ENCODE measurements around the gene RDH5.

Gene RDH5

DNA sequence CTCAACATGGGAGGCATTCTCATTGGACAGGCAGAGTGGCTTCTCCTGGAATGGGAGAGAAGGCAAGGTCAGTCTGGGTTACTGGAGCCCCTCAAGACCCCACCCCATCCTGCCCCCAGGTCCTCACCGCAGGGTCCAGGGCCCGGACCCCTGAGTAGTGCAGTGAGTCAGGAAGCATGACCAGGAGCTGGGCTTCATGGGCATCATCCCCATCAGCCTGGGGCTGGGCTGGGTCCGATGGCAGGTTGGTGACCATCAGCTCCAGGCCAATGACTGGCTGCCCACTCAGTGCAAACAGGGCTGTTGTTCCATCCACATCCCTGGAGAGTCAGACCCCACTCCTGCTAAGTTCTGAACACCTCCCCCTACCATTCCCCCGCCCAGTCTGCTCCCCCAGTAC is 25.5 kb upstream of the RDH5 start:
- no peak for DNase-seq
- intact Hi-C loops (cut with DNase I), result no loop called here

DNA sequence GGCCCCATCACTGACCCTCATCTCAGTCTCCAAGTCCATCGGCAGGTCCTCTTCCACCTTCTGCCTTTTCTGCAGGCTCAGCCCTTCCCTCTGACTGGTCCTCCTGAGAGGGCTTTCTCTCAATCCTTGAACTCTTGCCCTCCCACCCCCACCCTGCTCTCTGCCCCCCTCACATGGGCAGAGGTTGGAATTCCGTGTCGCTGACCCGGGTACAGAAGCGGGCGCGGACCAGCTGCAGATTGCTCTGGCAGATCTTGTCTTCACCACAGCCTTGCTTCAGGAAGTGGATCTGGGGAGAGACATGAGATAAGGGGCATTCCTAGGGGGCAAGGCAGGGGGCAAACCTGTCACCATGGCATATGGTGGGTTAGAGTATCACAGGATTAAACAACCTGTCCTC is 24.8 kb upstream of the RDH5 start:
- intact Hi-C loops (cut with DNase I), result no loop called here
- DNase-seq, result no peak

DNA sequence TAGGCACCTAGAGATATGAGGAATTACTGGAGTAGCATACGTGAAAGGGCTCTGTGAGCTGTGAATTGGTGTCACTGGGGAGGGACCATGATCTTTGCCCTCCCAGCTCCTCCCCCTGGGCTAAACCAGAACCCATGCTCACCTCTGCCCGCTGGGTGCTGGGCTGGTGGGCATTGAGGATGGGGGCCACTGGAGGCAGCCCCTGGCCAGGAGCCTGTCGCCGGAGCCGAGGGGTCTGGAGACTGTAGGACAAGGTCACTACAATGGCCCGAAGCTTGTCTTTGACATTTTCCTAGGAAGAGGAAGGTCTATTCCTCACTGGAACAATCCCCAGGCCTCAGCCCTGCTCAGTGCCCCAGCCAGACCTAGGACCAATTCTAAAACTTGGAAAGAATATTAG is 24.1 kb upstream of the RDH5 start:
- intact Hi-C loops (cut with DNase I), result no loop called here
- no peak for DNase-seq

DNA sequence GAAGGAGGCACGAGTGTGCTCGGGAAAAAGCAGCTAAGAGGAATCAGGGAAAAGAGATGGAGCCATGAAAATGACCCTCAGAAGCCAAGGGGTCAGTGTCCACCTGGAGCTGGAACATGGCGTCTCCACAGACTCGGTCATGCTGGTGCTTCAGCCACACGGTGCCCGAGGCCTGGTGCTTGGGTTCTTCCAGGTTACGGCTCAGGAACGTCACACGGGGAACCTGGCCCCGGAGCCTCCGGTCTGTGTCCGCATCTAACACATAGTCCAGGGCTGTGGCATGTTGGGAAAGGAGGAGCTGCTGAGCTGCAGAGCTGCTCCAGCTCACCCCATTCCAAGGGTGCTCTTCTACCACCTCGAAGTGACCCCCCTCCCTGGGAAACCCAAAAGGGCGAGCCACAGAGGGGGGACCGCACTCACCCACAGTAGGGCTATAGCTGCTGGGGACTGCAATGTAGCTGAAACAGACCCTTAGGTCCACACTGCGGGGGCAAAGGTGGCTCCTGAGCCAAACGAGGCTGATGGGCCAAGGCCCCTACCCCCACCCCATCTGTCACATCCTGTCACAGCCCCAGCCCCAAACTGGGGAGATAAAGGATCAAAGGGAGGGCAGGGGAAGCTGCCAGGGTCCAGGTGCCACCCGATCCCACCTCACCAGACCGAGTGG is 23.3 kb upstream of the RDH5 start:
- peak in 2 of 10 donors; percentile 31 to 52 for DNase-seq
- intact Hi-C loops (cut with DNase I), result no loop called here

DNA sequence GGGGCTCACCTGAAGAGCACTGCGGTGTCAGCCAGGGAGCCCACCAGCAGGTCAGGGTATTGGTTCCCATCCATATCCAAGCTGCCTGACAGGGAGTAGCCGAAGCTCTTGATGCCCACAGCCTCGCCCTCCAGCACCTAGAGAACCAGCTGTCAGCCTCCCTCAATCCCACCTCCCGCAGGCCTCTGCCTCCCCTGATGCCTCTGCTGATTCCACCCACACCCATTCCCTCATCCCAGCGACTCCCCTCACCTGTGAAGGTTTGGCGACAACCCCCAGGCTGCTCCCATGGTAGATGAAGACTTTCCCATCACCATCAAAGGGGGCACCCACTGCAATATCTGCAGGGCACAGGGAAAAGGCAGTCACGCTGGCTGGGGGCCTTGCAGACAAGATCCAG is 22.5 kb upstream of the RDH5 start:
- DNase-seq, result peak in 1 of 10 donors; percentile 35
- intact Hi-C loops (cut with DNase I), result no loop called here

DNA sequence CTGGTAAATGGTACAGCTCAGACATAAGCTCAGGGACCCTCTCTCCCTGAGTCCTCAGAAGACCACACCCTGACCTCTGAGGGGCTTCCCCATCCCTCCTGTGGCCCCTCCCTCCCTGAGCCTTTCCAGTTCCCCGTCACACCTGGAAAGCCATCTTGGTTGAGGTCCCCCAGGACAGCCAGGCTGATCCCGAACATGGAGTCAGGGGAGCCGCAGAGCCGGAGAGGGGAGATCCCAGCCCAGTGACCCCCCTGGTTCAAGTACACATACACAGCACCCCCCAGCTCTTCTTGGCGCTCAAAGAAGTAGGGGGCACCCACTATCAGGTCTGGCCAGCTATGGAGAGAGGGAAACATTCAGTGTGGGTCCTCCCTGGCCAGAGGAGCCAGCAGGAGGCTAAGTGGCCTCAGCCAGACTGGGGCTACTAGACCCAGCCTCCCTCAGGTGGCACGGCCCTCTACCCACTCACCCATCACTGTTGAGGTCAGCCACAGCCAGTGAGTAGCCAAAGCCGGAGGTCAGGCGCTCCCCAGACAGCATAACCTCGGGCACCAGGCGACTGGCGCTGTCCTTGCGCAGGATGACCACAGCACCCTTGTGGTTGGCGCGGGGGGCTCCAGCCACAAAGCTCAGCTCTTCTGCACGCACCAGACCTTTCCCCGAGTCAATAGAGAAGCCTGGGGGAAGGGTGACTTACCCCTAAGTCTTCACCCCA is 21.8 kb upstream of the RDH5 start:
- intact Hi-C loops (cut with DNase I), result no loop called here
- peak in 2 of 10 donors; percentile 55 to 58 for DNase-seq

DNA sequence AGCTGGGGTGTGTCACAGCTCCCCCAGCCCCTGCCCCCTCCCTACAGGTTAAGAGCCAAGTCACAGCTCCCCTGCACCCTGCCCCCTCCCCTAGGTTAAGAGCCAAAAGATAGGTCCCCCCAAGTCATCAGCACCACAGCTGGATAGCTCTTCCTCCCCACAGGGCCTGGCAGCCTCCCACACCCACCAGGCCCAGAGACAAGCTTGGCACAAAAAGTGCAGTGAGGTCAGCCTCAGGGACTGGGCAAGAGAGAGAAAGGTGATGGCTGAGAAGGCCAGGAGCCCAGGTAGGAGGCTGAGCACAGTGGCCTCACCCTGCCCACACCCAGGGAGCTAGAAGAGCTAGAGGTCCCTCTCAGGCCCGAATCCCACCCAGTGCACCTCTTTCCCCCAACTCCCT is 21.2 kb upstream of the RDH5 start:
- intact Hi-C loops (cut with DNase I), result no loop called here
- DNase-seq, result peak in 2 of 10 donors; percentile 12 to 44

DNA sequence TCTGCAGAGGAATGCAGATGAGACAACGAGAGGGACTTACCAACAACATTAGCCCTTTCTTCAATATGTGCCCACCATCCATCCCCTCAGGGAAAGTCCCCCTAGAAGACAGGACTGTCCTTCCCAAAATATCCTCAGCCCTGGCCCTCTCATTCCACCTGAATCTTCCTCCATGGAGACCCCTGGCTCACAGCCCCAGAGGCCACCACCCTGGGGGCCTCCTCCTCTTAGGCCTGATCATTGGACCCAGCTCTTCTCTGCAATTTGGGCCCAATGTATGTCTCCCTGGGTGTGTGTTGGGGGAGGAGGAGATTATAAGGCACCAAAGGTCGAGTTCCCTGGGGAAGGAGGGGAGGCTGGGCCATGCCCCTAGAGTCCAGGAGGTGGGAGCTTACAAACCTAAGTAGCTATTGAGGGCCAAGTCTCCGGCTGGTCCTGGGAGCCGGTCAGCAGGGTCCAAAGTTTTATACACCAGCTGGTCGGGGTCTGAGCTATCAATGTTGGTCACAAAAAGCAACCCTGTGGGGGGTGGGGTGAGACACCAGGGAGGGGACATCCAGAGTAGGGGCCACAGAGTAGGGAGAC is 20.6 kb upstream of the RDH5 start:
- DNase-seq, result peak in 1 of 10 donors; percentile 71
- intact Hi-C loops (cut with DNase I), result no loop called here

DNA sequence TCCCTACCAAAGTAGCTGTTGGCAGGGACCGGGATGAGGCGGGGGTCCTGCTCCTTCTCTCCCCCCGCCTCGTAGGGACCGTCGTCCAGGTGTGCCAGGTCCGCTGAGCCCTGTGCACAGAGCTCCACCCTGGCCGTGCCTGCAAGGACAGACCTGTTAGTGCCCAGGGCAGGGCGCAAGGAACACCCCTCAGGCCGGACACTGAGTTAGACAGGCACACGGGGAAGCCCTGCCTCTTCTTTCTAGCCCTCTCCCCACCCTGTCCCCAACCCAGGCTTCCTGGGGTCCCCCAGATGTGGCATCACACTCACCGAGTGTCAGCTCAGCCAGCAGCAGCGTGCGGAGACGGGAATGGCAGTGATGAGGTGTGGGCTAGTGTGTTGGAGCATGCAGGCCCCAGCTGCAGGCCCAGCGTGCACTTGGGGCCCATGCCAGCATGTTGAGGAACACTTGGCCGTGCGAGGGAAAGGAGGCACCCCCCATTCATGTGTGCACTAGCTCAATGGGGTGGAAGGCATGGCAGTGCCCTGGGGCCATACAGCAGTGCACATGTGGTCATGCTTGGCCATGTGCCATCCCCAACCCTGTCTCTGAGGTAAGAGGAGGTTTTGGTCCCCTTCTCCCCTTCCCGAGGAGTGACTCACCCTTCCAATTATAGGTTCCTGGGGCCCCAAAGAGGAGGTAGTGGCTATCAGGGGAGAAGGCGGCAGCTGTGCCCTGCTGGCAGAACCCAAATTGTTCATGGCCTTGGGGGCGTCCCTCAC is 19.8 kb upstream of the RDH5 start:
- peak in 2 of 10 donors; percentile 54 to 63 for DNase-seq
- intact Hi-C loops (cut with DNase I), result no loop called here

DNA sequence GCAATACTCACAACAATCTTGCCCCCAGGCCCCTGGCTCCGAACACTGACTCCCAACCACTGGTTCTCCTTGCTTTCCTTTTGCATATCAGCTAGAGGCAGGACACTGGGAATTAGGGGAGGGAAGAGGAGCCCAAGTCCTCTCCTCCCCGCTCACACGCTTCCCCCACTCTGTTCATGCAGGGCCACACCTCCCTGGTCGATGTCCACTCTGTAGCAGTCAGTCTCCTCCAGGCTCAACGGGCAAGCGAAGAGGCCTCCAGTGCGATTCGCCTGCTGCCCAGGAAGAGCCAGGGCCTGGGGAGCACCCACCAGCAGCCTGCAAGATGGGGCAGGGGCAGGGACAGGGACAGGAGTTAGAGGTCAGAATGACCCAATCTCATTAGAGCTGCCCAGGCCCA is 17.3 kb upstream of the RDH5 start:
- intact Hi-C loops (cut with DNase I), result no loop called here
- peak in 2 of 10 donors; percentile 33 to 62 for DNase-seq

DNA sequence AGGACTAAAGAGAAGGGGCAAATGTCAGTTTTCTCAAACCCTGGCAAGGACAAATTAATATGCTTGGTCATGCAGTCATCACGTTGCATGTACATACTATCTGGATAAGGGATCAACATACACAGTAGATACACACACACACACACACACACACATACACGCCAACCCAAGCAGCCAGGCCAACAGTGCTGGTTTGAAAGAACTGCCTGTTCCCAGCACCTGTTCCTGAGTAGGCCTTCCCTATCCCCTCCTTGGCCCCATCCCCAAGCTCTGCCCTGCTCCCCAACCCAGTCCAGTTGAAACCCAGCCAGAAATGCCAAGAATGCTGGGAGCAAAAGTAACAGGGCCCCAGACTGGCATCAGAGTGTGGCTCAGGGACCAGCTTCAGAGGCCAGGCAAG is 16.9 kb upstream of the RDH5 start:
- peak in 1 of 10 donors; percentile 70 for DNase-seq
- intact Hi-C loops (cut with DNase I), result no loop called here

DNA sequence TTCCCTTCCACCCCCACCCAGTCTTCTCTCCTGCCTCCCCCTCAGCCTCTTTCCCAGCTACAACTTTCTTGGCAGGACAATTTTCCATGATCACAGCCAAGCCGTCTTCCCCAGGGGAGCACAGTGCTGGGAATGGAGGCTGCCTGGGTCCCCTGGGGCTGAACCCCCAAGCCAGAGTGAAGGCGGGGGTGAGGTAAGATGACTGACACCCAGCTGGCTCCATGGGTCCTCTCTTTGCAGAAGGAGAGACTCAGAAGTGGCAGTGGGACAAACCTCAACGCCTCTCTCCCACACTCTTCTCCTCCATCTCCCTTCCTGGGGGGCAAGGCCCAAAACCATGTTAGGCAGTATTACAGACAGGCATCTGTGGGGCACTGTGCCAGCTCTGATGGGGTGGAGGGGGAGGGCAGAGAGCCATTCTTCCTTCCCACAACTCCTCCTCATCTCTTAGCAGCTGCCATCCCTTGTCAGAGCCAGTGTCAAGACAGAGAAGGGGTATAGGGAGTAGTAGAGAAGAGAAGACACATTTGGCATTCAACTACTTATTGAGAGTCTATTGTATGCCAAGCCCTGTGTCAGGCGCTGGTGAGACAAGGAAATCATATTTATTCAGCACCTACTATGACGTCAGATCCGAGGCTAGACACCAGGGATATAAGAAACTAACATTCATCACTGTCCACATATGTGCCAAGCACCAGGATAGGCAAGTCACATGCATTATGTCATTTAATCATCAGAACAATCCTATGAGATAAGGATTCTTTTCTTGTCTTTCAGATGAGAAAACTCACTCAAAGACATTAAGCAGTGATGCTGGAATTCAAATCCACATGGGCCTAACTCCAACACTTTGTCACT is 16.1 kb upstream of the RDH5 start:
- intact Hi-C loops (cut with DNase I), result no loop called here
- peak in 1 of 10 donors; percentile 66 for DNase-seq

DNA sequence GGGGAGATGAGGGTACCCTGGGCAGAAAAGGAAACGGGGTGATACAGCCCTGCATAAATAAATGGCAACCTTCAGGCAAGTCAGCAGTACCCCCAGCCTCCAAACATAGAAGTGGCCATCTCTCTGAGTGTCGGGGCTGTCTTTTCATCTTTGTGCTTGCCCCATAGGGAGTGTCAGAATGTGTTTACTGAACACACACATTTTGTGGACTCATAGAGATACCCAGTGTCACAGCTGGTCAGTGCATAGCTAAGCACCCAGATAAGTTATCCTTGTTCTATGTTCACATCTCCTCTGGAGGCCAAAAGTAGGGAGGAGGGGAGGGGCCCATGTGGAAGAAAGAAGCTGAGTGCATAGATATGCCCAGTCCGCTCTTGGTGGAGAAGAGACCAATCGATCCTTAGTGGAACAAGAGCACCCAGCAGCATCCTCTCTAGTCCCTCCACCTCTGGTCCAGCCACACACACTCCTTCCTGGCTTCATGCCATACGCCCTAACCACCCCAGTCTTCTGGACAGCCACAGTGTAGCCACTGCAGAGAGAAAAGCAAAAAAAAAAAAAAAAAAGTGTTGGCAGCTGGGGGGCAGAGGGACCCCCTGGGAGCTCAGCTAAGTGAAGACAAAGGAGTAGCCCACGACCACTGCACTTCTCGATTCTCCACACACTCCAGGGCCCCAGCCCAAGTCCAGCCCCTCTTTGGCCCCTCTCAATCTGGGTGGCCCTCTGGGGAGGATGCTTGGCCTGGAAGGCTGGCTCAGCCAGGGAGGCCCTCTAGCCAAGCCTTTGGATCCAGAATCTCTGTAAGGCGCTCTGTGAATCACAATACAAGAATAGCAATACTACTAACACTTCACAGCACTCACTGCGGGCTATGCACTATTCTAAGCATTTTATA is 15.1 kb upstream of the RDH5 start:
- intact Hi-C loops (cut with DNase I), result no loop called here
- peak in 1 of 10 donors; percentile 72 for DNase-seq

DNA sequence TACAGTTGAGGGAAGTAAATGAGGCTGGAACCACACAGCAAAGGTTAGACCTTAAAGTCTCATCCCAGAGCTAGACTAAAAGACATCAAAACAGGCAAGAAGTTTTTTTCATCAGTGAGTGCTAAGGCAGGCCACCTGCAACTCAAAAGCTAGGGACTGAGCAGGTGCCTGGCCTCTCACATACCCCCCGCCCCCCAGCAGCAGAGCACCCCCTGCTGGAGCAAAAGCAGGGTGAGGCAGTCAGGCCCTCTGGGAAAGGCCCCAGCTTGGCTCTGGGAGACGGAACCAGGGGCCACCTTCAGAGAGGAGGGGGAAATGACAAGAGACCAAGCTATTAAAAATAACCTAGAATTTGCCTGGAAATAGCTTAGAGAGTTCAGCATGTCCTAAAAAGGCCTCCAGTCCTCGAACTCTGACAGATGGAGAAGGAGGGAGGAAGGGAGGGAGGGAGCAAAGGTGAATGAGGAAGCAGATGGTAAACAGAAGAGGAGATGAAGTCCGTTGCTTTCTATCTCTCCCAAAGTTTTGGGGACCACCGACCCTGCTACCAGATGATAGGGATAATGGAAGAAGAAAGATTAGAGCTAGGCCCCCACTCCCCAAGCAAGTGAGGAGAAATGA is 14.3 kb upstream of the RDH5 start:
- intact Hi-C loops (cut with DNase I), result no loop called here
- peak in 2 of 10 donors; percentile 12 to 24 for DNase-seq

DNA sequence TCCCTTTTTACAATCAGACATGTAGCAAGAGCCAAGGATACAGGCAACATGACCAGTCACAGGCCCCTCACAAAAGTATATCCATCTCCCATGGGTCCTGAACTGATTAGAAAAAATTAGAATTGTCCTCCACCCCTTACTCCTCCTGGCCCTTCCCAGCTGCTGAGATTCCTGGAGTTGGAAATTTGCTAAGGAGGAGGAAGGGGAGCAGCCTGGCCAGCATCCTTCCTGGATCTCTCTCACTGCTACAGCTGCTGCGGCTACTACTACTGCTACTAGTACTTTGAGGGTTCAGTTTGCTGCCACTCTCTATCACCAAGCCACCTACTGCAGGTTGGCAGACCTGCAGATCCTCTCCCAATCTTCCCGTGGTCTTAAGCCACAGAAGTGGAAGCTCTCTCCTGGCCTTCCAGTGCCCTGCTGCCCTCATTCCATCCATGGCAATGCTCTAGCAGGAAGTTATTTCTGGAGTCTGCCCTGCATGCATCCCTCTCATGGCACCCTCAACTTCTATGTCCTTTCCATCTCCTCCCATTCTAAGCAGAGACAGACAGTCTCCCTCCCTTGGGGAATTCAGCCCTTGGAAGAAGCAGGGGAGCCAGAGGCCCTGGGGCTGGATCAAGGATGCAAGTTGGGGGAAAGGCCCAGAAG is 13.5 kb upstream of the RDH5 start:
- intact Hi-C loops (cut with DNase I), result no loop called here
- DNase-seq, result peak in 2 of 10 donors; percentile 32 to 65

DNA sequence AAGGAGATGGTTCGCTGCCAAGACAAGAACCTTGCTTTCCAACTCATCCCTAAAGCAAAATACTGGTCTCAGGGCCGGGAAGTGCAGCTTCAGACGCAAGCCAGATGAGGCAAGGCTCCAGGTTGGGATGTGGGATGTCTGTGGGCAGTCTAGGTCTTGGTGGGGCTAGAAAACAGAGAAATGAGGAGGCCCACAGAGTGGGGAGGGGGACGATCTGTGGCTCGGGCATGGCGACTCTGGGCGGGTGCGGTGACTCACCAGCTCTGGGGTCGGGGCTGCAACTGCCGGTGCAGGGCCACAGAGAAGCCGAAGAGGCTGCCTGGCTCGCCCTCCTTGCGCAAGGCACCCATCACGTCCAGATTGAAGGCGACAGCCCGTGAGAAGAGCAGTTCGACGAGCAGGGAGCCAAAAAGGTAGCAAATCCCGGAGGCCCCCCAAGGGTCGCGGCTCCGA is 12.9 kb upstream of the RDH5 start:
- peak in 2 of 10 donors; percentile 16 to 74 for DNase-seq
- intact Hi-C loops (cut with DNase I), result no loop called here

DNA sequence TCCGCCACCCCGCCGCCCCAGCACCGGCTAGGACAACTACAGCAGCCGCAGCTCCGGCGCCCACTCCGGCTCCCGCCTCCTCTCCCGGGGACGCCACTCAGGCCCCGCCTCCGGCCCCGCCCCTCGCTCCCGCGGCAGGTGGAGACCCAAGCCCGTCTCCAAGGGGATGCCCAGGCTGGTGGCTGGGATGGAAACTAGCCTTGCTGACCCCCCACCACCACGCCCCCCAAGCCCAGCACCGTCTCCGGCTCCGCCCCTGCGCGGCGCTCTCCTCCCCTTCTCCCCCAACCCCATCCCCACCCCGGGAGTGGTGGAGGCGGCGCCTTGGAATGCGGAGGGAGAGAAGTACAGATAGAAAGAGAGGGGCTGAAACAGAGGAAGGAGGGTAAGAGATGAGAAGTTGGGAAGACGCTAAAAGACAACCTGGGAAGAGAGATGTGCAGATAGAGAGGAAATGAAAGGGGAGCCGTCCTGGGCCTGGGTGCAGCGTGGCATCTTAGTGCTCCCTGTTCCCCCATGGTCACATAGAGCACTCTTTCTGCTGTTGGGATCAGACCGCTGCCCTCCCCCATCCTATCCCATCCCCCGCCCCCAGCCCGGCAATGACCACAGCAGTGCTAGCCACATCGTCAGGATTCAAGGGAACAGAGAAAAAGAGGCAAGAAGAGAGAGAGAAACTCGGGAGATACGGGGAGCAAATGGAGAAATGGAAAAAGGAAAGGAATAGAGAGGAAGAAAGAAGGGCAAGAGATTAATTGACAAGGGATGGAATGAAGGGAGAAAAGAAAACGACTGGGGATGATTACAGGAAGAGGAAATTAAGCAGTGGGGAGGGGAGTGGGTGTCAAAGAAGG is 12.1 kb upstream of the RDH5 start, which contains the start of gene ITGA7:
TSS of gene ITGA7 (minus strand) at position 64 of the 854 bp plus-strand sequence. CDS start 222 bp downstream, outside the sequence.
- peak; percentile 53 to 97 (median 78) for DNase-seq
- intact Hi-C loops (cut with DNase I), result no loop called here
